Loucy (cell line): Measurements from ENCODE around the gene DYNC1H1.

Source experiments
- CTCF ChIP-seq: fragments of 200-600 bp; sonication (generic); conservative IDR thresholded peaks from 2 replicates; pipeline ENCODE4 v1.5.1; 2014; ENCODE audit warnings: mild to moderate bottlenecking, antibody characterized with exemption, low read length
- EZH2phosphoT487 ChIP-seq: fragments of 200-600 bp; IDR thresholded peaks from 2 replicates; pipeline ENCODE4 v1.6.1; 2018; ENCODE audit warnings: antibody characterized with exemption, mild to moderate bottlenecking, moderate library complexity, borderline replicate concordance

- TF ChIP-seq CTCF (no peak), EZH2phosphoT487 (no peak)
Measured at GRCh38 chr14:101927859-101928258, 36.5 kb upstream of the DYNC1H1 start.
